ENCODE measurements around the gene OR2Z1. TPM values are rescaled to one million over a fixed set of nuclear protein-coding genes. Genes with fewer than 3 reads are reported as not detected.
"Not testable (repeated sequence)": the region's sequence is repeated elsewhere in the genome, so short reads cannot be mapped to it uniquely, and the experiment has no call there.

The OR2Z1 gene
- total and polyA plus RNA-seq, 2 of the 13 experiments (the other 11 are each of a cell fraction or from before 2014, with no cell fraction given) = not detected

DNA sequence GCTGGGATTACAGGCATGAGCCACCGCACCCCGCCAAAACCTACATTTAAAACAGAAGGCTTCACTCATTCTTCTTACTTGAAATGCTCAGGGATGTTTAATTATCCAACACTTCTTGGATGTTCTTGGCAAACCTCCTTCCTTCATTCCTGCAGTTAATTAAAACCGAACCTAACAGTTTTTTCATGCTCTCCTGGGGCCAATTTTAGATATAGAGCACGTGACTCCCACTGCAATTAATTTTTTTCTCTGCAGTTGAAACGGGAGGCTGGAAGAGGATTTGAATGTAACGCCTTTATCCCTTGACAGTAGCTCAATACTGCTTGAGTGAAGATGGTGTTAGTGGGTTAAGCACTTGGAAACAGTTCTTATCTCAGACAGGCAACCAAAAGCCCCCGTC, 18.2 kb upstream of the OR2Z1 start:
- no peaks in the 10 kb centered on the region for H3K9me3 ChIP-seq (ENCODE audit: low read length)
- no peak overlapping the region for H3K27ac ChIP-seq (ENCODE audit: extremely low read length, insufficient read depth, low read length)
- H3K9ac ChIP-seq (ENCODE audit: insufficient read depth, low read depth, low read length) = no peak overlapping the region
- H3K79me2 ChIP-seq (ENCODE audit: insufficient read depth, low read length) = no peaks in the 10 kb centered on the region
- 2% methylated on average over 7 of the region's 7 CpGs for WGBS (ENCODE audit: low lambda C conversion rate)
- no peak overlapping the region for H3K4me3 ChIP-seq (replicated peaks in 1 of 3; ENCODE audit: insufficient read depth in 1 of 3, low read depth in 2 of 3, low read length in 3 of 3)
- H2AFZ ChIP-seq (ENCODE audit: low read length) = no peak overlapping the region
- no peak overlapping the region for H3K4me2 ChIP-seq (ENCODE audit: low read depth, low read length)
- FAIRE-seq = no peak
- no peaks in the 10 kb centered on the region for H4K20me1 ChIP-seq (ENCODE audit: insufficient read depth, low read length)
- no peak for TF ChIP-seq ZFP36L1 (CRISPR knock-in tag; IDR thresholded peaks at IDR 0.05)
- TF ChIP-seq ZBTB33 (CRISPR knock-in tag; IDR thresholded peaks at IDR 0.05) = no peak
- no peak for TF ChIP-seq ATM (IDR thresholded peaks at IDR 0.05; ENCODE audit: borderline replicate concordance)
- TF ChIP-seq CEBPB (IDR thresholded peaks at IDR 0.05; ENCODE audit: borderline replicate concordance, low read depth, low read length) = no peak
- BruUV-seq (replicated peaks) = no TSS peak
- no peaks in the 10 kb centered on the region for H3K36me3 ChIP-seq (replicated peaks in 1 of 2; ENCODE audit: control insufficient read depth in 1 of 2, insufficient read depth in 2 of 2, low read length in 2 of 2)
- DNase-seq (ENCODE audit: low spot score) = no peak
- no peaks in the 10 kb centered on the region for H3K4me1 ChIP-seq (ENCODE audit: insufficient read depth, low read length)
- ChIA-PET CTCF (ENCODE audit: low intra/inter-chr PET ratio, low total read pairs) (no interaction called here), POLR2A (no interaction called here)
- intact Hi-C loops (cut with micrococcal nuclease; ENCODE audit: unreplicated experiment) (no loop called here), in situ Hi-C loops (cut with HindIII; ENCODE audit: extremely low pct_ligation_motif_present, low pct_unique_long_range_greater_than_20kb) (no loop called here)
- ATAC-seq = no peak
- no peaks in the 10 kb centered on the region; a peak in 1 of 5 replicates for H3K27me3 ChIP-seq (ENCODE audit: control insufficient read depth in 1 of 2, insufficient read depth in 2 of 2, low read length in 2 of 2)

DNA sequence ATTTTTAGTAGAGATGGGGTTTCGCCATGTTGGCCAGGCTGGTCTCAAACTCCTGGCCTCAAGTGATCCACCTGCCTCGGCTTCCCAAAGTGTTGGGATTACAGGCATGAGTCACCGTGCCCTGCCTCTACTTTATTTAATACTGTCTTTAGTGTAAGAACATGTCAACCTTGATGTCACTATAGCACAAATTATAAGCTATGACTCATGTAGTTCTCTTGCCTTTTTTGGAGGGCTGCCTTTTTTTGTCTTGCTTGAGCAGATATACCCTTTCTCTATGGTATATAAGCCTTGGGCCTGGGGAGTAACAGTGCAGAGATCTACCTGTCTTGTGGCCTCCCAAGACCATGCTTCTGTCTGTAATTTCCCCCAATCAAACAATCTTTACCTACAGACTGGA, 16.1 kb upstream of the OR2Z1 start:
- H3K9ac ChIP-seq (ENCODE audit: insufficient read depth, low read depth, low read length); H2AFZ ChIP-seq (ENCODE audit: low read length); POLR2A ChIA-PET; H3K4me3 ChIP-seq (replicated peaks in 1 of 3; ENCODE audit: insufficient read depth in 1 of 3, low read depth in 2 of 3, low read length in 3 of 3); in situ Hi-C loops (cut with HindIII; ENCODE audit: extremely low pct_ligation_motif_present, low pct_unique_long_range_greater_than_20kb); intact Hi-C loops (cut with micrococcal nuclease; ENCODE audit: unreplicated experiment); ATAC-seq; H3K27me3 ChIP-seq (ENCODE audit: control insufficient read depth in 1 of 2, insufficient read depth in 2 of 2, low read length in 2 of 2); H3K79me2 ChIP-seq (ENCODE audit: insufficient read depth, low read length); H3K4me1 ChIP-seq (ENCODE audit: insufficient read depth, low read length); H3K36me3 ChIP-seq (replicated peaks in 1 of 2; ENCODE audit: control insufficient read depth in 1 of 2, insufficient read depth in 2 of 2, low read length in 2 of 2); H3K27ac ChIP-seq (ENCODE audit: extremely low read length, insufficient read depth, low read length); H3K4me2 ChIP-seq (ENCODE audit: low read depth, low read length); BruUV-seq (replicated peaks); H3K9me3 ChIP-seq (ENCODE audit: low read length); FAIRE-seq; CTCF ChIA-PET (ENCODE audit: low intra/inter-chr PET ratio, low total read pairs); DNase-seq (ENCODE audit: low spot score); H4K20me1 ChIP-seq (ENCODE audit: insufficient read depth, low read length): not testable (repeated sequence)
- WGBS (ENCODE audit: low lambda C conversion rate) = 48% methylated on average over 3 of the region's 3 CpGs
